Measurements from ENCODE around the gene C5orf63. TPM values are rescaled to one million over a fixed set of nuclear protein-coding genes. Genes with fewer than 3 reads are reported as not detected.

The C5orf63 gene
- total and polyA plus RNA-seq, 2 donors (not counting 1 experiment from before 2014, with no cell fraction given), result 10.3 to 20.0 TPM

DNA sequence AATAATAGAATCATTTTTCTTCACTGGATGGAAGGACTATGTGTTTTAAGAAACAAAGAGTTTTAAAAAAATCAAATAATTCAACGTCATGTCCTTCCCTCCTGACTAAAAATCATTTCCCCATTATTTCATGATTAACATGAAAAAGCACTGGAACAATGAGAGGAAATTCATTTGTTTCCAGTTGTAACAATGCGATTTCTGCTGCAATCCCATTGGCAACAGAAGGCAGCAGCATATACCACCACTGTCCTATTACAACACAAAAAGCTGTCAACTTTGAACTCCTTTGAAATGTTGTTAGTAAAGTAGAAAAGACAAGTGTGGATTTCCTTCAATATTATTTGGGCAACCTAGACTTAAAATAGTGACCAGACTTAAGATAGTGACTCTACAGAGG lies 3.1 kb downstream of the C5orf63 start:
- Histone ChIP-seq H3K27ac (ENCODE audit: low read length in 2 of 2) (no peak overlapping the region), H2AFZ (ENCODE audit: insufficient read depth, low read depth, low read length, poor library complexity, severe bottlenecking) (no peak overlapping the region), H3K36me3 (replicated peaks in 1 of 2; ENCODE audit: control extremely low read depth in 1 of 2, control insufficient read depth in 1 of 2, extremely low read depth in 1 of 2, insufficient read depth in 2 of 2, low read length in 1 of 2) (peaks cover 7 to 17% of the 10 kb centered on the region in 2 experiments), H3K4me3 (ENCODE audit: control extremely low read depth in 1 of 5, extremely low read depth in 1 of 5, insufficient read depth in 1 of 5, low read depth in 2 of 5, low read length in 4 of 5) (no peak overlapping the region), H3K9me3 (ENCODE audit: control extremely low read depth in 1 of 3, control insufficient read depth in 2 of 3, insufficient read depth in 1 of 3, low read length in 2 of 3) (peaks cover 0 to 8% (median 0%) of the 10 kb centered on the region in 3 donors), H3K9ac (ENCODE audit: low read length) (no peak overlapping the region), H3K4me2 (replicated peaks; ENCODE audit: low read depth, low read length, poor library complexity, severe bottlenecking) (no peak overlapping the region), H3K27me3 (replicated peaks in 1 of 4; ENCODE audit: control extremely low read depth in 1 of 4, control insufficient read depth in 3 of 4, insufficient read depth in 4 of 4, low read length in 3 of 4) (no peaks in the 10 kb centered on the region), H3K4me1 (ENCODE audit: control insufficient read depth in 2 of 2, insufficient read depth in 2 of 2, low read length in 2 of 2) (peaks cover 7 to 13% of the 10 kb centered on the region in 2 donors), H3K79me2 (ENCODE audit: control insufficient read depth, insufficient read depth, low read length) (no peaks in the 10 kb centered on the region), H4K20me1 (ENCODE audit: control insufficient read depth, insufficient read depth, low read length, poor library complexity, severe bottlenecking) (no peaks in the 10 kb centered on the region)
- Mint-ChIP-seq H3K27me3 (no peaks in the 10 kb centered on the region), H3K9me3 (ENCODE audit: insufficient read depth) (no peaks in the 10 kb centered on the region), H3K27ac (no peak overlapping the region), H3K4me1 (peaks cover 9% of the 10 kb centered on the region), H3K4me3 (no peak overlapping the region)
- intact Hi-C loops (cut with micrococcal nuclease), result loop anchor here (5.0 kb wide), 2 partner anchors 83 to 98 kb away; no protein-coding TSS in a partner anchor
- DNase-seq (no peak), ATAC-seq (ENCODE audit: low read depth) (no peak)
- ChIA-PET POLR2A (no interaction called here), CTCF (no interaction called here)
- WGBS (ENCODE audit: insufficient coverage), result no CpG with 5 or more reads among the region's 2 CpGs
- TF ChIP-seq EZH2 (IDR thresholded peaks at IDR 0.05; ENCODE audit: borderline replicate concordance, insufficient read depth, low read depth, low read length, poor library complexity, severe bottlenecking), result no peak
- TF ChIP-seq, protein P1, sequence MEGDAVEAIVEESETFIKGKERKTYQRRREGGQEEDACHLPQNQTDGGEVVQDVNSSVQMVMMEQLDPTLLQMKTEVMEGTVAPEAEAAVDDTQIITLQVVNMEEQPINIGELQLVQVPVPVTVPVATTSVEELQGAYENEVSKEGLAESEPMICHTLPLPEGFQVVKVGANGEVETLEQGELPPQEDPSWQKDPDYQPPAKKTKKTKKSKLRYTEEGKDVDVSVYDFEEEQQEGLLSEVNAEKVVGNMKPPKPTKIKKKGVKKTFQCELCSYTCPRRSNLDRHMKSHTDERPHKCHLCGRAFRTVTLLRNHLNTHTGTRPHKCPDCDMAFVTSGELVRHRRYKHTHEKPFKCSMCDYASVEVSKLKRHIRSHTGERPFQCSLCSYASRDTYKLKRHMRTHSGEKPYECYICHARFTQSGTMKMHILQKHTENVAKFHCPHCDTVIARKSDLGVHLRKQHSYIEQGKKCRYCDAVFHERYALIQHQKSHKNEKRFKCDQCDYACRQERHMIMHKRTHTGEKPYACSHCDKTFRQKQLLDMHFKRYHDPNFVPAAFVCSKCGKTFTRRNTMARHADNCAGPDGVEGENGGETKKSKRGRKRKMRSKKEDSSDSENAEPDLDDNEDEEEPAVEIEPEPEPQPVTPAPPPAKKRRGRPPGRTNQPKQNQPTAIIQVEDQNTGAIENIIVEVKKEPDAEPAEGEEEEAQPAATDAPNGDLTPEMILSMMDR (IDR thresholded peaks at IDR 0.05), result no peak

DNA sequence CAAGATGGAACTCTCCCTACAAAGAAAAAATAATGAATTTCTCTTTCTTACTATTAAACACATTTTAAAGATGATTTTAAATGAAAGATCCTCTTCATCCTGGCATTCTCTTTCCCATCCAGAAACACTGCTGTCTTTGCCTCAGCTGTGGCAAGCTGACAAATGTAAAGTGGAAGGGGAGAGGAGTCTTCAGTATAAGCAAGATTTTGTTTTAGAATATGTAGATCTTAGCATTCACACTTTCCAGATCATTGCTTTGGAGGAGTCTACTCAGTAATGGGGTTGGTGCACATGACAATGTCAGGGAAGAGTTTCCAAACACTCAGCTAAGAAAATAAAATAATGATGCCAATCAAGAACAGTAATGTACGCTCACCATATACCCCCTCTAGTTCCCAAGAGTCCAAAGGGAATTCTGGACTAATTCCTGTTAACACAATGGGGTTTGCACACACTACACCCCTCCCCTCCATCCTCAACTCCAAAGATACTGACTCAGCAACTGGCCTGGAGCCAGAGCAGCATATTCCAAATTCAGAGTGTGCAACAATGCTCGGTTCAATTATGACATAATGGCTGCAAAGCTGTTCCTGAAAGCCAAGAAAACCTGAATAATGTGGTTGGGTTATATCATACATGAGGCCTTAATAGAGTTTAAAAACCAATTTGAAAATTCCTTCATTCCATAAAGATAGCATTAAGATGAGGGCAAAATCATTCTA lies 4.6 kb downstream of the C5orf63 start:
- ChIA-PET POLR2A (no interaction called here), CTCF (no interaction called here)
- DNase-seq (no peak), ATAC-seq (ENCODE audit: low read depth) (no peak)
- Histone ChIP-seq H3K4me2 (replicated peaks; ENCODE audit: low read depth, low read length, poor library complexity, severe bottlenecking) (no peak overlapping the region), H3K27ac (ENCODE audit: low read length in 2 of 2) (no peak overlapping the region), H3K27me3 (replicated peaks in 1 of 4; ENCODE audit: control extremely low read depth in 1 of 4, control insufficient read depth in 3 of 4, insufficient read depth in 4 of 4, low read length in 3 of 4) (no peaks in the 10 kb centered on the region), H3K4me3 (ENCODE audit: control extremely low read depth in 1 of 5, extremely low read depth in 1 of 5, insufficient read depth in 1 of 5, low read depth in 2 of 5, low read length in 4 of 5) (no peak overlapping the region), H3K4me1 (ENCODE audit: control insufficient read depth in 2 of 2, insufficient read depth in 2 of 2, low read length in 2 of 2) (peaks cover 5 to 9% of the 10 kb centered on the region in 2 donors), H4K20me1 (ENCODE audit: control insufficient read depth, insufficient read depth, low read length, poor library complexity, severe bottlenecking) (no peaks in the 10 kb centered on the region), H3K9ac (ENCODE audit: low read length) (no peak overlapping the region), H3K9me3 (ENCODE audit: control extremely low read depth in 1 of 3, control insufficient read depth in 2 of 3, insufficient read depth in 1 of 3, low read length in 2 of 3) (peaks cover 0 to 3% (median 0%) of the 10 kb centered on the region in 3 donors), H2AFZ (ENCODE audit: insufficient read depth, low read depth, low read length, poor library complexity, severe bottlenecking) (no peak overlapping the region), H3K36me3 (replicated peaks in 1 of 2; ENCODE audit: control extremely low read depth in 1 of 2, control insufficient read depth in 1 of 2, extremely low read depth in 1 of 2, insufficient read depth in 2 of 2, low read length in 1 of 2) (peaks cover 9 to 21% of the 10 kb centered on the region in 2 experiments), H3K79me2 (ENCODE audit: control insufficient read depth, insufficient read depth, low read length) (peaks cover 8% of the 10 kb centered on the region)
- Mint-ChIP-seq H3K4me1 (peaks cover 9% of the 10 kb centered on the region), H3K9me3 (ENCODE audit: insufficient read depth) (no peaks in the 10 kb centered on the region), H3K27ac (no peak overlapping the region), H3K4me3 (no peak overlapping the region), H3K27me3 (no peaks in the 10 kb centered on the region)
- TF ChIP-seq, protein P1 (IDR thresholded peaks at IDR 0.05), result no peak
- TF ChIP-seq EZH2 (IDR thresholded peaks at IDR 0.05; ENCODE audit: borderline replicate concordance, insufficient read depth, low read depth, low read length, poor library complexity, severe bottlenecking), result no peak
- intact Hi-C loops (cut with micrococcal nuclease), result no loop called here
- 100% methylated on average over 1 of the region's 2 CpGs for WGBS (ENCODE audit: insufficient coverage)
